SK-N-SH treated with all-trans-retinoic acid at 6 μM for 48 hours (cell line): ENCODE results near the gene SAMD11.

Source experiments
- ATAC-seq: fragments of 200-7000 bp; cut with Tn5 transposase; 3 replicates; pipeline ENCODE4 v1.9.1; 2020; ENCODE audit warnings: mild to moderate bottlenecking, moderate library complexity
- ARNTL ChIP-seq: fragments of 450-650 bp; formaldehyde crosslinking; IDR thresholded peaks from 2 replicates; pipeline ENCODE4 v1.5.0; 2020; ENCODE audit warnings: low read depth, mild to moderate bottlenecking, moderate library complexity, borderline replicate concordance
- CREB5 ChIP-seq: fragments of 250-450 bp; sonication (Bioruptor Pico); IDR thresholded peaks from 2 replicates; pipeline ENCODE4 v1.5.1; 2020; ENCODE audit warnings: low read depth, mild to moderate bottlenecking, moderate library complexity
- CSDC2 ChIP-seq: fragments of 250-450 bp; sonication (Bioruptor Pico); IDR thresholded peaks from 2 replicates; pipeline ENCODE4 v1.5.0; 2020; ENCODE audit warnings: mild to moderate bottlenecking, moderate library complexity
- ESRRG ChIP-seq: fragments of 250-450 bp; sonication (Bioruptor Pico); IDR thresholded peaks from 2 replicates; pipeline ENCODE4 v1.6.1; 2021; ENCODE audit warnings: mild to moderate bottlenecking
- GLIS3 ChIP-seq: fragments of 250-450 bp; sonication (Bioruptor Pico); IDR thresholded peaks from 2 replicates; pipeline ENCODE4 v1.5.0; 2020; ENCODE audit warnings: mild to moderate bottlenecking, moderate library complexity
- ISL1 ChIP-seq: fragments of 250-450 bp; sonication (Bioruptor Pico); IDR thresholded peaks from 2 replicates; pipeline ENCODE4 v2.1.2; 2022; ENCODE audit warnings: mild to moderate bottlenecking, moderate library complexity
- PATZ1 ChIP-seq: fragments of 250-450 bp; sonication (Bioruptor Pico); IDR thresholded peaks from 2 replicates; pipeline ENCODE4 v1.8.0; 2020; ENCODE audit warnings: mild to moderate bottlenecking, moderate library complexity, borderline replicate concordance
- POU6F1 ChIP-seq: fragments of 250-450 bp; sonication (Bioruptor Pico); IDR thresholded peaks from 2 replicates; pipeline ENCODE4 v1.8.0; 2021; ENCODE audit warnings: low read depth, mild to moderate bottlenecking, moderate library complexity, borderline replicate concordance
- PPARA ChIP-seq: fragments of 250-450 bp; sonication (Bioruptor Pico); IDR thresholded peaks from 2 replicates; pipeline ENCODE4 v1.5.0; 2020; ENCODE audit warnings: mild to moderate bottlenecking, borderline replicate concordance
- RARB ChIP-seq: fragments of 250-450 bp; sonication (Bioruptor Pico); IDR thresholded peaks from 2 replicates; pipeline ENCODE4 v1.8.0; 2021; ENCODE audit warnings: mild to moderate bottlenecking, moderate library complexity
- SNAI2 ChIP-seq: fragments of 250-450 bp; sonication (Bioruptor Pico); IDR thresholded peaks from 2 replicates; pipeline ENCODE4 v1.5.0; 2020; ENCODE audit warnings: mild to moderate bottlenecking, moderate library complexity
- TCF4 ChIP-seq: fragments of 250-450 bp; sonication (Bioruptor Pico); IDR thresholded peaks from 2 replicates; pipeline ENCODE4 v1.8.0; 2021; ENCODE audit warnings: mild to moderate bottlenecking, moderate library complexity, borderline replicate concordance
- TSHZ2 ChIP-seq: fragments of 250-450 bp; sonication (Bioruptor Pico); IDR thresholded peaks from 2 replicates; pipeline ENCODE4 v1.5.0; 2020; ENCODE audit warnings: mild to moderate bottlenecking, moderate library complexity
- ZC3H10 ChIP-seq: fragments of 250-450 bp; sonication (Bioruptor Pico); IDR thresholded peaks from 2 replicates; pipeline ENCODE4 v1.5.1; 2021; ENCODE audit warnings: mild to moderate bottlenecking, moderate library complexity
- ZFP30 ChIP-seq: fragments of 450-650 bp; formaldehyde crosslinking; IDR thresholded peaks from 2 replicates; pipeline ENCODE4 v1.5.0; 2022; ENCODE audit warnings: mild to moderate bottlenecking, moderate library complexity
- ZNF8 ChIP-seq: fragments of 450-650 bp; formaldehyde crosslinking; IDR thresholded peaks from 2 replicates; pipeline ENCODE4 v1.5.0; 2020; ENCODE audit warnings: mild to moderate bottlenecking, moderate library complexity

SAMD11 gene

GRCh38 chr1:906600-907420 lies 16.9 kb upstream of the SAMD11 start:
- TF ChIP-seq PPARA: no peak
- no peak; the same call in 2 of the 3 replicates for ATAC-seq

- no peak for TF ChIP-seq GLIS3
- TF ChIP-seq ZFP30: no peak
- TF ChIP-seq ZNF8: no peak
- TF ChIP-seq RARB: no peak
- no peak for TF ChIP-seq CSDC2 (CRISPR knock-in tag)
- no peak for TF ChIP-seq ESRRG (CRISPR knock-in tag)
- TF ChIP-seq ZC3H10 (CRISPR knock-in tag): no peak
- TF ChIP-seq ISL1 (CRISPR knock-in tag): no peak
- TF ChIP-seq ARNTL (CRISPR knock-in tag): no peak
- TF ChIP-seq PPARA: no peak
- ATAC-seq: no peak
These were observed 15.9 kb upstream of the SAMD11 start for GRCh38 chr1:907611-908451.

- no peak for ATAC-seq
- TF ChIP-seq PATZ1 (no peak), POU6F1 (CRISPR knock-in tag) (no peak), SNAI2 (no peak), ZC3H10 (CRISPR knock-in tag) (no peak), TCF4 (CRISPR knock-in tag) (no peak), CREB5 (CRISPR knock-in tag) (no peak), PPARA (no peak), RARB (no peak)
These were observed 15.1 kb upstream of the SAMD11 start for GRCh38 chr1:908661-909060.

GRCh38 chr1:909861-910310 lies 13.8 kb upstream of the SAMD11 start:
- no peak for ATAC-seq
- TF ChIP-seq TCF4 (CRISPR knock-in tag) (no peak), TSHZ2 (CRISPR knock-in tag) (no peak), RARB (no peak), POU6F1 (CRISPR knock-in tag) (no peak)
